ENCODE data around the gene RFT1.

Gene RFT1

DNA sequence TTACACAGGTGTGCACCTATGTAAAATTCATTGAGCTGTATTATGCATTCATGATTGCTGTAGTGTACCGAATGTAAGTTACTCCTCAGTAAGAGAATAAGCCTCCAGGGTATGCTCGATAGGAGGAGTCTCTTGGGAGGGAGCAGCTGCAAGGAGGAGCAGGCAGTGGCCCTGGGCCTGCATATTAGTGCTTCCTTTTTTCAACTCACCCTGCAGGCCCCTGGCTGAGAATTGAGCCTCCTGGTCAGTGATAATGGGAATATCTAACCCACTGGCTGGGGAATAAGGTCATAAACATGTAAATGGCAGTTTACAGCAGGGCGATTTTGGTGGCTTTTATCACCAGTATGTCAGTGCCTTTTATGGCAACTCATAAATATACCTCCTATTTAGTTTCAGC is 62.7 kb downstream of the RFT1 start:
- Histone ChIP-seq H3K27ac (ENCODE audit: low read depth, low read length) (no peak overlapping the region), H3K4me3 (ENCODE audit: insufficient read depth, low read length, poor library complexity, severe bottlenecking) (no peak overlapping the region), H3K9me3 (ENCODE audit: insufficient read depth, low read length) (no peaks in the 10 kb centered on the region), H3K4me2 (ENCODE audit: low read depth, low read length, poor library complexity, severe bottlenecking) (no peak overlapping the region), H4K20me1 (ENCODE audit: low read depth, low read length) (no peaks in the 10 kb centered on the region), H3K27me3 (ENCODE audit: low read length) (no peaks in the 10 kb centered on the region), H3K9ac (ENCODE audit: low read length) (no peak overlapping the region), H3F3A (ENCODE audit: insufficient read depth) (no peaks in the 10 kb centered on the region), H3K79me2 (ENCODE audit: insufficient read depth, low read length) (no peaks in the 10 kb centered on the region), H3K36me3 (ENCODE audit: low read length) (no peaks in the 10 kb centered on the region), H3K9me2 (replicated peaks; ENCODE audit: insufficient read depth, low read length) (no peaks in the 10 kb centered on the region), H2AFZ (ENCODE audit: low read depth, low read length, severe bottlenecking) (no peak overlapping the region)
- TF ChIP-seq, protein P1, sequence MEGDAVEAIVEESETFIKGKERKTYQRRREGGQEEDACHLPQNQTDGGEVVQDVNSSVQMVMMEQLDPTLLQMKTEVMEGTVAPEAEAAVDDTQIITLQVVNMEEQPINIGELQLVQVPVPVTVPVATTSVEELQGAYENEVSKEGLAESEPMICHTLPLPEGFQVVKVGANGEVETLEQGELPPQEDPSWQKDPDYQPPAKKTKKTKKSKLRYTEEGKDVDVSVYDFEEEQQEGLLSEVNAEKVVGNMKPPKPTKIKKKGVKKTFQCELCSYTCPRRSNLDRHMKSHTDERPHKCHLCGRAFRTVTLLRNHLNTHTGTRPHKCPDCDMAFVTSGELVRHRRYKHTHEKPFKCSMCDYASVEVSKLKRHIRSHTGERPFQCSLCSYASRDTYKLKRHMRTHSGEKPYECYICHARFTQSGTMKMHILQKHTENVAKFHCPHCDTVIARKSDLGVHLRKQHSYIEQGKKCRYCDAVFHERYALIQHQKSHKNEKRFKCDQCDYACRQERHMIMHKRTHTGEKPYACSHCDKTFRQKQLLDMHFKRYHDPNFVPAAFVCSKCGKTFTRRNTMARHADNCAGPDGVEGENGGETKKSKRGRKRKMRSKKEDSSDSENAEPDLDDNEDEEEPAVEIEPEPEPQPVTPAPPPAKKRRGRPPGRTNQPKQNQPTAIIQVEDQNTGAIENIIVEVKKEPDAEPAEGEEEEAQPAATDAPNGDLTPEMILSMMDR (IDR thresholded peaks at IDR 0.05; ENCODE audit: insufficient read depth, low read length, poor library complexity, severe bottlenecking): no peak
- no peak for TF ChIP-seq EZH2phosphoT487 (conservative IDR thresholded peaks at IDR 0.05; ENCODE audit: low read length)

DNA sequence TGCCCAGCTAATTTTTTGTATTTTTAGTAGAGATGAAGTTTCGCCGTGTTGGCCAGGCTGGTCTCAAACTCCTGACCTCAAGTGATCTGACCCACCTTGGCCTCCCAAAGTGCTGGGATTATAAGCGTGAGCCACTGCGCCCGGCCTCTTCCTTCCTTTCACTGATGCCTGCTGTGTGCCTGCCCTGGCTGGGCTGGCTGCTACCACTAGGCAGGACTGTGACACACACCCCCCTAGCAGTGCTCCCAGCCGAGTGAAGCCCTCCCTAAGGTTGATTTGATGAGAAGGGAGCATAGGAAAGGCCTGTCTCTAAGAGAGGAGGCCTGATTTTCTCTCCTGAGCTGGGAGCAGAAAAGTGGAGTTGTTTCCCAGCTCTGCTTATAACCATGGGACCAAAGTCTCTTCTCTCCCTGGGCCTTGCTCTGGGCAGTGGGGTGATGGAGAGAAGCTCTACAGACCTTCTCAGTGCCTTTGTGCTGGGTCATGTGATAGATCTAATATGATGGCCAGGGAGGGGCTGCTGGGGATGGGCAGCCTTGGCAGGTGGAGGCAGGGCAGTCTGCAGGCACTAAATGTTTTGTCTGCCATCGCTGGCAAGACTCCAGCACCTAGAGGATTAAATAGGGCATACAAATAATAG is 64.3 kb downstream of the RFT1 start:
- Histone ChIP-seq H3K27me3 (ENCODE audit: low read length) (no peaks in the 10 kb centered on the region), H3K79me2 (ENCODE audit: insufficient read depth, low read length) (no peaks in the 10 kb centered on the region), H3K9me2 (replicated peaks; ENCODE audit: insufficient read depth, low read length) (no peaks in the 10 kb centered on the region), H4K20me1 (ENCODE audit: low read depth, low read length) (no peaks in the 10 kb centered on the region), H3F3A (ENCODE audit: insufficient read depth) (no peaks in the 10 kb centered on the region), H3K36me3 (ENCODE audit: low read length) (no peaks in the 10 kb centered on the region), H3K4me2 (ENCODE audit: low read depth, low read length, poor library complexity, severe bottlenecking) (no peak overlapping the region), H3K27ac (ENCODE audit: low read depth, low read length) (no peak overlapping the region), H3K4me3 (ENCODE audit: insufficient read depth, low read length, poor library complexity, severe bottlenecking) (no peak overlapping the region), H2AFZ (ENCODE audit: low read depth, low read length, severe bottlenecking) (no peak overlapping the region), H3K9ac (ENCODE audit: low read length) (no peak overlapping the region), H3K9me3 (ENCODE audit: insufficient read depth, low read length) (no peaks in the 10 kb centered on the region)
- TF ChIP-seq EZH2phosphoT487 (conservative IDR thresholded peaks at IDR 0.05; ENCODE audit: low read length): no peak
- TF ChIP-seq, protein P1 (IDR thresholded peaks at IDR 0.05; ENCODE audit: insufficient read depth, low read length, poor library complexity, severe bottlenecking): no peak

DNA sequence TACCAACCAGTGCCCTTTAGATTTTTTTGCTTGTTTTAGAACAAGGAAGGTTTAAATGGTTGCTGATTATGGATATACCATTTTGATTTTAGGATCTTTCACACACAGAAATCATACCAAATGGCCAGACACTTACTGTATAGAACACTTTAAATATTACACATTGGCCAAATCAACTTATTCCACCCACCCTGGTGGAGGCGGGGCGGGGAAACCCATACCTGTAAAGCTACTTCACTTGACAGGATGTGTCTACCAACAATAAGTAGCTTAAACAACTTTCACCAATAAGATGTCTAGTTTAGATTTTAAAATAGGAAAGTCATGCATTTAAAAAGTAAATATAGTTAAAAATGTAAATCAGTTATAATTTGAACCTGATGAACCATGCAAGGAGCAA is 67.3 kb downstream of the RFT1 start:
- TF ChIP-seq, protein P1 (IDR thresholded peaks at IDR 0.05; ENCODE audit: insufficient read depth, low read length, poor library complexity, severe bottlenecking): no peak
- TF ChIP-seq EZH2phosphoT487 (conservative IDR thresholded peaks at IDR 0.05; ENCODE audit: low read length): no peak
- H3K9me2 ChIP-seq (replicated peaks; ENCODE audit: insufficient read depth, low read length): no peaks in the 10 kb centered on the region
- no peaks in the 10 kb centered on the region for H3K9me3 ChIP-seq (ENCODE audit: insufficient read depth, low read length)
- no peaks in the 10 kb centered on the region for H3K27me3 ChIP-seq (ENCODE audit: low read length)
- no peaks in the 10 kb centered on the region for H4K20me1 ChIP-seq (ENCODE audit: low read depth, low read length)
- H2AFZ ChIP-seq (ENCODE audit: low read depth, low read length, severe bottlenecking): no peak overlapping the region
- no peaks in the 10 kb centered on the region for H3K79me2 ChIP-seq (ENCODE audit: insufficient read depth, low read length)
- no peak overlapping the region for H3K4me2 ChIP-seq (ENCODE audit: low read depth, low read length, poor library complexity, severe bottlenecking)
- no peaks in the 10 kb centered on the region for H3K36me3 ChIP-seq (ENCODE audit: low read length)
- no peak overlapping the region for H3K4me3 ChIP-seq (ENCODE audit: insufficient read depth, low read length, poor library complexity, severe bottlenecking)
- H3K9ac ChIP-seq (ENCODE audit: low read length): no peak overlapping the region
- H3K27ac ChIP-seq (ENCODE audit: low read depth, low read length): no peak overlapping the region
- H3F3A ChIP-seq (ENCODE audit: insufficient read depth): no peaks in the 10 kb centered on the region
